ENCODE results near the gene TSC22D2. TPM values are rescaled to one million over a fixed set of nuclear protein-coding genes. Genes with fewer than 3 reads are reported as not detected.

Gene TSC22D2
- total RNA-seq, 2 donors from 2014 or later = 20.2 to 20.9 TPM

DNA sequence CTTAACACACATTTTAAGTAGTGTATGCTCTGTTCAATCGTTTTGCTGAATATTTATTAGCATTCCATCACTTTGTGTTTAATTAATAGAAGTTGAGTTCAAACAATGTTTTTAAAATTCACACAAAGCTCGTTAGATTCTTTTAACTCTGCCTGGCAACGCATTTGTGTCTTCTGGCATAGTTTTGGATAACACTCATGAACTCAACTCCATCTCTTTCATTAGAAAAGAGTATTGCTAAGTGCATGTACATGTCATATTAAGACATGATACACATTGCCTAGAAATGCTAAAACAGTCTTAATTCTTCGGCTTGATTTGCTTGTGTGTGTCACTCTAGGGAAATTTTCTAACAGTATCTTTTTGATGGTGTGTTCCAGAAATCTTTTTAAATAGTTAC is 15.7 kb downstream of the TSC22D2 start:
- H3K27ac Mint-ChIP-seq = no peak overlapping the region
- H3K27me3 Mint-ChIP-seq (ENCODE audit: low read depth) = no peaks in the 10 kb centered on the region
- peaks cover 0 to 5% of the 10 kb centered on the region in 2 donors for H3K36me3 Mint-ChIP-seq (ENCODE audit: insufficient read depth in 2 of 2)
- ATAC-seq (replicated peaks in 1 of 2) (no peak), DNase-seq (no peak)
- H3K9me3 Mint-ChIP-seq = no peaks in the 10 kb centered on the region
- peaks cover 31% of the 10 kb centered on the region for H3K4me1 Mint-ChIP-seq (ENCODE audit: low read depth)
- no peak overlapping the region for H3K4me3 Mint-ChIP-seq

DNA sequence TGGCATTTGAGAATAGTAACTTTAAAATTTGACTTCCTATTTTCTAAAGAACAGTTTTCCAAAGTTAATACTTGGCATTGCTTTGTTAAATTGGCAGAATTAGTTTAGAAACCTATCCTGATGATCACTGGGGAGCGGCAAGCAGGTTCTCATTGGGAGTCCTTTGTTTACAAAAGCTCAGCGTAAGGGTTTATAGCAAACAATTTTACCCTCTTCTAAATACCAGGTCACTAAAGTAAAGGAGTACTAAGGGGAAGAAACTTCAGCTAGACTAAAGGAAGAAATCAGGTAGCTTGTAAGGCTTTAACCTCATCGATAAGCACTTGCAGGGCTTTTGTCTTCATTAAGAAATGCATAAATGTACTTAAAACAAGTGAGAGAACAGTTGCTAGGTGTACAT is 18.2 kb downstream of the TSC22D2 start:
- ATAC-seq (replicated peaks in 1 of 2) (no peak), DNase-seq (no peak)
- H3K36me3 Mint-ChIP-seq (ENCODE audit: insufficient read depth in 2 of 2) = peaks cover 0 to 6% of the 10 kb centered on the region in 2 donors
- H3K4me1 Mint-ChIP-seq (ENCODE audit: low read depth) = peaks cover 22% of the 10 kb centered on the region
- no peaks in the 10 kb centered on the region for H3K27me3 Mint-ChIP-seq (ENCODE audit: low read depth)
- H3K27ac Mint-ChIP-seq = no peak overlapping the region
- H3K9me3 Mint-ChIP-seq = no peaks in the 10 kb centered on the region
- no peak overlapping the region for H3K4me3 Mint-ChIP-seq

DNA sequence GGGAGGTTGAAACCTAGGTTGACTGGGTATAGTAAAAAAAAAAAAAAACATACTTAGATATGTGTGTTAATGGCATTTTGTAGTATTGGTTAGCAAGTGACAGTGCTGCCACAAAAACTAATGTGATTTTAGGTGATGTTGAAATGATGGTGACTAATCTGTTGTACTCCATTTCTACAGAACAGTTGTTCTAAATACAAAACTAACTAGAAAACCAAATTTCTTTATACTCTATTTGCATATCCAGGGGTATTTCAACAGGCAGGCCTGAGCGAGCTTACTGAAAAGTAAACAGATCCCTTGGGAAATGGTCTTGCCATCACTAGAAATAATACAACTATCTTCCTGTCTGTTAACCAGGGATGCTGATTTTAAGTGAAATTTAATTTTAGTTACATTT is 20.5 kb downstream of the TSC22D2 start:
- Mint-ChIP-seq H3K4me3 (no peak overlapping the region), H3K36me3 (ENCODE audit: insufficient read depth in 2 of 2) (peaks cover 0 to 5% of the 10 kb centered on the region in 2 donors), H3K9me3 (no peaks in the 10 kb centered on the region), H3K27ac (peak overlapping the region; percentile 79), H3K27me3 (ENCODE audit: low read depth) (no peaks in the 10 kb centered on the region), H3K4me1 (ENCODE audit: low read depth) (peaks cover 22% of the 10 kb centered on the region)
- DNase-seq (no peak), ATAC-seq (replicated peaks in 1 of 2) (peak in 1 of 2 donors; percentile 27)

DNA sequence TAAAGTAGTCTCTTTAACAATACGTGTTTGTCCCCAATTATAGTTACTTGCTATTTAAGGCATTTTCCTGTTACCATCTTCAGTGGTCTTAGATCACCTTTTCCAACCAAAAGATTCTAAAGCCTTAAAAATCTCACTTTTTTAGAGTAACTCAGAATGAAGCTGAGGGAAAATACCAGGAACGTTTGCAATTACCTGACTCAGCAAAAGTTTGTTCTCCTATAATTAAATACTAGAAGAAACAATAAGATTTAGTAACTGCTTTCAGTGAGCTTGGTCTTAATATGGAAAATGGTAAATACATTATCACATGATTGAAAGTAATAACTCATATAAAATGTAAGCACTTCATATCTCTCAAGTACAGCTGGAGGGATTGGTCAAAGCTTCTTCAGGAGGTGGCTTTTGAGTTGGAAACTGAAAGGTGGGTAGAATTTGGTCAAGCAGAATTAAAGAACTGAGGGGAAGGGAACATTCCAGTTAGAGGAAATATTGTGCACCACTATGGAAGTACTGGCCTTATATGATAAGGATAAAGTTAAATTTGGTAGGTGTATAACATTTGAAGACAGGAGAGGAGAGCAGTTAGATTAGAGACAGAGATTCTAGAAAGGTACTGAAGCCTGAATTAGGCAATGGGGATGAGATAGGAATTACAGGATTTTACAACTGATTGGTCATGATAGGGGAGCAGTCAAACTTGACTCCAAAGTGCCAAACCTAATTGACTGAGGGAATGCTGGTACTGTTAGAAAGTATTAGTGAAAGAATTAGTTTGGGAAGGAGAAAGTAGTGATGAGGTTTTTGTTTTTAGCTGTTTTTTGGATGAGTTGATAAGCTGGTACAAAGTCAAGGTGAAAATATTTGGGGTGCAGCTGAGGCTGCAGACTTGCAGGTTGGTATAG is 21.9 kb downstream of the TSC22D2 start:
- ATAC-seq (replicated peaks in 1 of 2) (no peak), DNase-seq (no peak)
- Mint-ChIP-seq H3K36me3 (ENCODE audit: insufficient read depth in 2 of 2) (peaks cover 0 to 5% of the 10 kb centered on the region in 2 donors), H3K27ac (peak overlapping the region; percentile 6), H3K4me3 (no peak overlapping the region), H3K4me1 (ENCODE audit: low read depth) (peaks cover 22% of the 10 kb centered on the region), H3K9me3 (no peaks in the 10 kb centered on the region), H3K27me3 (ENCODE audit: low read depth) (no peaks in the 10 kb centered on the region)

DNA sequence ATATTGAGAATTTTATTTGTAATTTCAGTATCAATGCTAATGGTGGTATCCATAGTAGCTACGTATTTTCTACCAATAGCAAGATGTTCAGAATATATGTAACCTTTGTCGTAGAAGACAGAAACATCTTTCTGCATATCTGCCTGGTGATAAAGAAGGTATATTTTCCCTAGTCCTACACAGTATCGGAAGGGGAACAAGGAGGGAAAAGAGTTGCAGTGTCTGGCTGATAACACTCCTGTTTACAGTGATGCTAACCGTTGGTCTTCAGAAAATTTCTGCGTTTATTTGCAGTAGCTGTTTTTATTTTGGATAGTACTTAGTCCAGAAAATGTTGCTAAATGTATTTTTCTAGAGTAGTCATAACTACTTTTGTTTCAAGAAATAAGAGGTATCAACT is 25.2 kb downstream of the TSC22D2 start:
- H3K36me3 Mint-ChIP-seq (ENCODE audit: insufficient read depth in 2 of 2) = peaks cover 0 to 1% of the 10 kb centered on the region in 2 donors
- no peak overlapping the region for H3K27ac Mint-ChIP-seq
- H3K4me3 Mint-ChIP-seq = no peak overlapping the region
- H3K4me1 Mint-ChIP-seq (ENCODE audit: low read depth) = peaks cover 6% of the 10 kb centered on the region
- ATAC-seq (replicated peaks in 1 of 2) = no peak
- H3K9me3 Mint-ChIP-seq = no peaks in the 10 kb centered on the region
- no peaks in the 10 kb centered on the region for H3K27me3 Mint-ChIP-seq (ENCODE audit: low read depth)
- DNase-seq = no peak

DNA sequence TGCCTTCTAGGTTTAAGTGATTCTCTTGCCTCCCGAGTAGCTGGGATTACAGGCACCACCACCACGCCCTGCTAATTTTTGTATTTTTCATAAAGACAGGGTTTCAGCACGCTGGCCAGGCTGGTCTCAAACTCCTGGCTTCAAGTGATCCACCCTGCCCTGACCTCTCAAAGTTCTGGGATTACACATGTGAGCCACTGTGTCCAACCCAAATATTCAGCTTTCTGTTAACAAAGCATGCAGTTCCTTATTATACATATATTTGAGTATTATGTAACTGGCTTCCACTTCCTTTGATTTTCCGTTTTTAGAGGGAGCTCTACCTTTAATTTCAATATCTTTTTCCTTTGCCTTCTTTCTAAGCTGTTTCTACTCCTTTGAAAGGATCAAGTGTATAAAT is 26.1 kb downstream of the TSC22D2 start:
- no peak for ATAC-seq (replicated peaks in 1 of 2)
- Mint-ChIP-seq H3K4me3 (no peak overlapping the region), H3K27ac (peak overlapping the region; percentile 8), H3K9me3 (no peaks in the 10 kb centered on the region), H3K36me3 (ENCODE audit: insufficient read depth in 2 of 2) (peaks cover 0 to 1% of the 10 kb centered on the region in 2 donors), H3K27me3 (ENCODE audit: low read depth) (no peaks in the 10 kb centered on the region), H3K4me1 (ENCODE audit: low read depth) (no peaks in the 10 kb centered on the region)
- DNase-seq = no peak

DNA sequence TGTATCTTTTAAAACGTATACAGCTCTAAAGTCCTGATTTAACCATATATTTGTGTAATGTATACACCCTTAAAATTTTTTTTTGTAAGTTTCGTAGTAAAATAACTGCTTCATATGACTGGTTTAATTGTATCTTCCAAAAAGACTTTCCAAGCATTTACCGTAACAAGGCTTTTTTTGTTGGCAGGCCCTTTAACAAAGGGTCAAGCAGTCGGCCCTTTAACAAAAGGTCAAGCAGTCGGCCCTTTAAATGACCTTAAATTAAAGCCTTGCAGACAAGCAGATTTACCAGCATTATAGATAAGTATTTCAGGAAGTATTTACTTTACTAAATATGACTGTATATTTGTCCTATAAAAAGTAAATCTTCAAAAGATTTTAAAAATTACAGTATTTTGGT is 28.1 kb downstream of the TSC22D2 start:
- Mint-ChIP-seq H3K4me3 (no peak overlapping the region), H3K27ac (no peak overlapping the region), H3K9me3 (no peaks in the 10 kb centered on the region), H3K27me3 (ENCODE audit: low read depth) (no peaks in the 10 kb centered on the region), H3K36me3 (ENCODE audit: insufficient read depth in 2 of 2) (peaks cover 0 to 1% of the 10 kb centered on the region in 2 donors), H3K4me1 (ENCODE audit: low read depth) (no peaks in the 10 kb centered on the region)
- no peak for DNase-seq
- ATAC-seq (replicated peaks in 1 of 2) = no peak

DNA sequence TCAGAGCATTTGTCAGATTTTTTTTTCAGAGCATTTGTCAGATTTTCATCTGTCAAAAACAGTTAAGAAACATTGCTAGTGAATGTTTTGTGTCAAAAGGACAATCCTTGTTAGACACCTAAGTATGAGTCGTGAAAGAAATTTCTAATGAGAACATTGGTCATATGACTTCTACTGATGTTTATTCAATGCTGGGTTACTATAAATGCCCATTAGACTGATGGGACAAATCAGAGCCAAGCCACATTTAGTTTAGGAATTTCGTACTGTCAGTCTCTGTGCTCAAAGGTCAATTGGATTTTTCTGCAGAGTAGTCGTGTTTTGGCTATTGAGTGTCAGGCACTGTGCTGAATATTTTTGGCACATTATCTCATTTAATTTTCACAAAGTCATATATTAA is 31.6 kb downstream of the TSC22D2 start:
- no peak for ATAC-seq (replicated peaks in 1 of 2)
- Mint-ChIP-seq H3K36me3 (ENCODE audit: insufficient read depth in 2 of 2) (peaks cover 5 to 6% of the 10 kb centered on the region in 2 donors), H3K9me3 (no peaks in the 10 kb centered on the region), H3K4me1 (ENCODE audit: low read depth) (no peaks in the 10 kb centered on the region), H3K27ac (no peak overlapping the region), H3K27me3 (ENCODE audit: low read depth) (no peaks in the 10 kb centered on the region), H3K4me3 (no peak overlapping the region)
- no peak for DNase-seq

DNA sequence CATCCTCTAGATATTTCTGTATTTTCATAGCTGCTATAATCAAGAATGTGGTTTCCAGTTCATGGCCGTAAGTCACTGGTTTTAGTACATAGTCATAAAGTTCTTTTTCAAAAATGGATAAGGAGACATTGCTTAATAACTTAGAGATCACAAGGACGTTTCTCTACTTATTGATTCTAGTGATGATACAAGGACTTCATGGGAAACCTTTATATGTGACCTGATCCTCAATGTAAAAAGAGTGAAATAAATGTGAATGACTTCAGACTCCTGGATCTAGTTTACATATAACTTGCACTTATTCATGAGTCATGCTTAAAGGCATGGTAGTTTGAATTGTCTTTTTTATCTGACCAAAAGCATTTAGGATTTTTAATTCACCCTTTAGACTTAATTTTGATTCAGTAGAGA is 35.2 kb downstream of the TSC22D2 start:
- Mint-ChIP-seq H3K9me3 (no peaks in the 10 kb centered on the region), H3K27me3 (ENCODE audit: low read depth) (no peaks in the 10 kb centered on the region), H3K36me3 (ENCODE audit: insufficient read depth in 2 of 2) (peaks cover 5 to 6% of the 10 kb centered on the region in 2 donors), H3K4me1 (ENCODE audit: low read depth) (peaks cover 16% of the 10 kb centered on the region), H3K4me3 (no peak overlapping the region), H3K27ac (no peak overlapping the region)
- no peak for ATAC-seq (replicated peaks in 1 of 2)
- DNase-seq = no peak

DNA sequence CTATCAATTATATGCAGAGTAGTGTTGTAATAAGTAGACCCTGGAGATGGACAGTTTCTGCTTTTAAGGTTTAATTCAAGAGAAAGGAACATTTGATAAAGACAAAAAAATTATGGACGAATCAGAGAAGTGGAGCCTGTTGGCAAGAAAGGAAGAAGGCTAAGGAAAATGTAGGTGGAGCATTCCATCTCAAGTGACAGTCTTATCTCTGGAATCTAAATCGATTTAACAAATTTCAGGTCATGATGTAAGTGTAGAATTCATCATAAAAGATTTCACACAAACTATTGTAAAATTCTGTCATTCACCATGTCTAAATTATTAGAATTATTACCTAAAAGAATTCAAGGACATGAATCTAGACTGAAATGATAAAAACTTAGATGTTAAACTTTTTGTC is 36.3 kb downstream of the TSC22D2 start:
- no peak overlapping the region for H3K4me3 Mint-ChIP-seq
- peaks cover 5 to 6% of the 10 kb centered on the region in 2 donors for H3K36me3 Mint-ChIP-seq (ENCODE audit: insufficient read depth in 2 of 2)
- DNase-seq (no peak), ATAC-seq (replicated peaks in 1 of 2) (no peak)
- no peak overlapping the region for H3K27ac Mint-ChIP-seq
- no peaks in the 10 kb centered on the region for H3K27me3 Mint-ChIP-seq (ENCODE audit: low read depth)
- peaks cover 23% of the 10 kb centered on the region for H3K4me1 Mint-ChIP-seq (ENCODE audit: low read depth)
- no peaks in the 10 kb centered on the region for H3K9me3 Mint-ChIP-seq

DNA sequence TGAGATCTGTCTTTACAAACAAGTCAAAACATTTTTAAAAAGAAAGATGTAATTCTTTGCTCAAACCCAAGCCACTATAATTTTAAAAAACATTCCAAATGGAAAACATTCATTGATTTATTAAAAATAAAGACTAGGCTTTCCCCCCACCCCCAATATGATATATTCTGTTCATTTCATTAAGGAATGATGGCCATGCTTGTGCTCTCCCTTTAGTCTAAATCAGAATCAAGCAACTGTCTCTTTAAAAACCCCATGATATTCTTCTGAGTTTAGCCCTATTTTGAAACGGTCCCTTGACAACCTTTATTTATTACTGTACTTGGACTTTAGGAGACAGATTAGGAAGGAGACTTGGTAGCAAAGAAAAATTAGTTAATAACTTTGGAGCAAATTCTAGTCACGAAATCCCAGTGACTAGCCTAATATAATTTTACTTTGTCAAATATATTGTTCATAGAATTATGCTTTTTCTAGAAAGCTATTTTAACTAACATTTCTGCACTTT is 38.4 kb downstream of the TSC22D2 start:
- H3K9me3 Mint-ChIP-seq = no peaks in the 10 kb centered on the region
- peaks cover 4% of the 10 kb centered on the region in 2 donors for H3K36me3 Mint-ChIP-seq (ENCODE audit: insufficient read depth in 2 of 2)
- peaks cover 33% of the 10 kb centered on the region for H3K4me1 Mint-ChIP-seq (ENCODE audit: low read depth)
- no peak for DNase-seq
- ATAC-seq (replicated peaks in 1 of 2) = no peak
- H3K4me3 Mint-ChIP-seq = no peak overlapping the region
- H3K27ac Mint-ChIP-seq = no peak overlapping the region
- no peaks in the 10 kb centered on the region for H3K27me3 Mint-ChIP-seq (ENCODE audit: low read depth)

DNA sequence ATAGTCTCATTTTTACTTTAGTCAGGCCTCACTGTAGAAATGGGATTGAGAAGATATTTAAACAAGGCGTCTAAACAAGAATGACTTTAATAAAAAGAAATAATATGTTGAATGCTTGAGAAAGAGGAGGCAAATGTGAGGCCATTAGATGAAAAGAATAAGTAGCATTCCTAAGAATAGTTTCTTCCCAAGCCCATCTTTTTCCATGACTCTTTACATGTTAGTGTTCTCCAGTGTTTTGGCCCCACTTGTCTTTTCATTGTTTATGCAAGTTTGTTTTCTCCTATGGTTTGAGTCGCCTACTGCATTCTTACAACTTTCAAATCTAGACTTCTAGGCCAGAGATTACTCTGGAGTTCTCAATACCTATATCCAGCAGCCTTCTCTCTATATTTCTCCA is 39.0 kb downstream of the TSC22D2 start:
- ATAC-seq (replicated peaks in 1 of 2) = no peak

DNA sequence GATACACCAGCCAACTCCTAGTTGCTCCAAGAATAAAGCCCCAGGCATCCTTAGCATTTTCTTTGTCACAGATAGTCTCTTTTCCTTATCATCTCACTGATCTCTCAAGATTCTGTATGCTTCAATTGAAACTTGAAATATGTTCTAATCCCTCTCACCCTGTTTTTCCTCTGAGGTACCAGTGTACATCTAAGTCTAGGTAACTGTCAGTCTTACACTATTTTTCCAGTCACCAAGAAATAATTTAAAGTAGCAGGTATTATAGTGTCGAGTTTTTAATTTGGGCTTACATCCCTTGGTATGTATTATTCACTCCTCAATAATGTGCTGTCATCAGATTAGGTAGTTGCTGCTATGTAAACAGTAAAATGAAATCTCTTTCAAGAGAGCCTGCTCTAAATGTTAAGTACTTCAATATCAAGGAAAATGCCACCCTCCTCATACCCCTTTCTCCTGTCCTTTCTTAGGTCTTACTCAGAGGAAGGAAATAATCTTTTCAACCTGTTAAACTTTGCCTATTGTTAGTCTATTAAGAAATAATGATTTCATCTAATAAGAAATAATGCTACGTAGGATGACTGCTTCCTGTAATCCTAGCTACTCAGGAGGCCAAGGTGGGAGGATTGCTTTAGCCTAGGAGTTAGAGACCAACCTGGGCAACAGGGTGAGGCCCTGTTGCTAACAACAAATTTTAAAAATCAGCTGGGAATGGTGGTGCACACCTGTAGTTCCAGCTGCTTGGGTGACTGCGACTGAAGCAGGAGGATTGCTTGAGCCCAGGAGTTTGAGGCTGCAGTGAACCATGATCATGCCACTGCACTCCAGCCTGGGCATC is 39.8 kb downstream of the TSC22D2 start:
- peaks cover 33% of the 10 kb centered on the region for H3K4me1 Mint-ChIP-seq (ENCODE audit: low read depth)
- DNase-seq (no peak), ATAC-seq (replicated peaks in 1 of 2) (no peak)
- H3K27me3 Mint-ChIP-seq (ENCODE audit: low read depth) = no peaks in the 10 kb centered on the region
- no peak overlapping the region for H3K4me3 Mint-ChIP-seq
- H3K9me3 Mint-ChIP-seq = no peaks in the 10 kb centered on the region
- H3K27ac Mint-ChIP-seq = no peak overlapping the region
- no peaks in the 10 kb centered on the region for H3K36me3 Mint-ChIP-seq (ENCODE audit: insufficient read depth in 2 of 2)

More for the DNA sequence above, 39.0 kb downstream of the TSC22D2 start:
- no peak overlapping the region for H3K4me3 Mint-ChIP-seq
- no peak overlapping the region for H3K27ac Mint-ChIP-seq
- H3K36me3 Mint-ChIP-seq (ENCODE audit: insufficient read depth in 2 of 2) = peaks cover 0 to under 1% of the 10 kb centered on the region in 2 donors
- no peak for DNase-seq
- H3K27me3 Mint-ChIP-seq (ENCODE audit: low read depth) = no peaks in the 10 kb centered on the region
- H3K9me3 Mint-ChIP-seq = no peaks in the 10 kb centered on the region
- H3K4me1 Mint-ChIP-seq (ENCODE audit: low read depth) = peaks cover 33% of the 10 kb centered on the region
